OCI-LY7 (cell line): Measurements from ENCODE around the gene NUDT13. TPM values are rescaled to one million over a fixed set of nuclear protein-coding genes. Genes with fewer than 3 reads are reported as not detected.

ENCODE experiments used
- BruUV-seq: library from RNA; stranded (reverse); fragments of 400-500 nt; replicated peaks from 2 replicates; lab custom pipeline; 2021; lab: Mats Ljungman, UMichigan
- CTCF ChIA-PET: fragments of 300-600 bp; sonication (Branson Sonifier 250); formaldehyde crosslinking; loops from one replicate; lab custom pipeline; 2022; ENCODE audit warnings: antibody characterized with exemption; ENCODE audit not compliant: unreplicated experiment; lab: Charles Lee
- POLR2A ChIA-PET: fragments of 300-600 bp; sonication (Branson Sonifier 250); formaldehyde crosslinking; loops from one replicate; lab custom pipeline; 2022; ENCODE audit warnings: antibody characterized with exemption; lab: Charles Lee
- DNase-seq: peaks from one replicate; pipeline ENCODE4 v3.0.0-alpha.2; 2015; ENCODE audit warnings: low spot score
- H2AFZ ChIP-seq: fragments of 200-600 bp; sonication (generic), shearing (Covaris generic); 2 replicates; pipeline ENCODE4 v1.6.1; 2014; ENCODE audit warnings: mild to moderate bottlenecking, antibody characterized with exemption, low read length, moderate library complexity
- H3K27ac ChIP-seq: fragments of 200-600 bp; sonication (generic); 2 replicates; pipeline ENCODE4 v1.5.1; 2014; ENCODE audit warnings: mixed run types, low read depth, mild to moderate bottlenecking, moderate library complexity, low read length, inconsistent platforms; ENCODE audit not compliant: poor library complexity, severe bottlenecking
- H3K36me3 ChIP-seq: fragments of 200-600 bp; sonication (generic); 2 replicates; pipeline ENCODE4 v1.6.1; 2014; ENCODE audit warnings: mild to moderate bottlenecking, antibody characterized with exemption, low read length, moderate library complexity, mixed read lengths; ENCODE audit not compliant: insufficient read depth
- H3K4me1 ChIP-seq: fragments of 200-600 bp; sonication (generic); 2 replicates; pipeline ENCODE4 v1.5.1; 2014; ENCODE audit warnings: mild to moderate bottlenecking, low read length; ENCODE audit not compliant: insufficient read depth, poor library complexity, severe bottlenecking
- H3K4me2 ChIP-seq: fragments of 200-600 bp; sonication (generic); 2 replicates; pipeline ENCODE4 v1.6.1; 2014; ENCODE audit warnings: mild to moderate bottlenecking, low read length
- H3K4me3 ChIP-seq: fragments of 200-600 bp; sonication (generic); 2 replicates; pipeline ENCODE4 v1.5.1; 2014; ENCODE audit warnings: mild to moderate bottlenecking, low read depth, low read length; ENCODE audit not compliant: poor library complexity, severe bottlenecking
- H3K79me2 ChIP-seq: fragments of 200-600 bp; sonication (generic); 2 replicates; pipeline ENCODE4 v1.6.1; 2016; ENCODE audit warnings: low read depth, mild to moderate bottlenecking, low read length, moderate library complexity, mixed read lengths; ENCODE audit not compliant: insufficient read depth
- H3K9me2 ChIP-seq: fragments of 200-600 bp; sonication (generic); 2 replicates; pipeline ENCODE4 v1.6.1; 2016; ENCODE audit warnings: mild to moderate bottlenecking, low read length, mixed read lengths; ENCODE audit not compliant: insufficient read depth
- H3K9me3 ChIP-seq: fragments of 200-600 bp; sonication (generic); 2 replicates; pipeline ENCODE4 v1.6.1; 2014; ENCODE audit warnings: mild to moderate bottlenecking, mixed run types, low read length, mixed read lengths
- H4K20me1 ChIP-seq: fragments of 200-600 bp; sonication (generic); 2 replicates; pipeline ENCODE4 v1.6.1; 2014; ENCODE audit warnings: mild to moderate bottlenecking, antibody characterized with exemption, low read length, moderate library complexity, mixed read lengths; ENCODE audit not compliant: insufficient read depth
- EZH2phosphoT487 ChIP-seq: fragments of 200-600 bp; sonication (generic); IDR thresholded peaks from 2 replicates; pipeline ENCODE4 v1.6.1; 2018; ENCODE audit warnings: low read depth, borderline replicate concordance, mild to moderate bottlenecking, mixed run types, antibody characterized with exemption, low read length, moderate library complexity, mixed read lengths
- intact Hi-C: fragments of 100-400 bp; cut with micrococcal nuclease; formaldehyde crosslinking; loops from one replicate; pipeline ENCODE4 v1.10.0; 2022; ENCODE audit not compliant: unreplicated experiment
- total RNA-seq, 2 experiments: library from RNA; depleted of rRNA in 1 of 2; stranded (reverse); fragments of >200 nt in 1 of 2; shearing (Covaris generic) in 1 of 2; gene quantifications; 2 replicates each; pipeline ENCODE4 v1.2.3, GENCODE V29; 2014 to 2022
- TF ChIP-seq, protein P1 (sequence below): fragments of 200-600 bp; sonication (generic); conservative IDR thresholded peaks from 2 replicates; pipeline ENCODE4 v1.5.1; 2014; ENCODE audit warnings: mild to moderate bottlenecking, antibody characterized with exemption, low read length, moderate library complexity, mixed read lengths

NUDT13 gene
- total RNA-seq, 2 experiments from 2014 or later = not detected

DNA sequence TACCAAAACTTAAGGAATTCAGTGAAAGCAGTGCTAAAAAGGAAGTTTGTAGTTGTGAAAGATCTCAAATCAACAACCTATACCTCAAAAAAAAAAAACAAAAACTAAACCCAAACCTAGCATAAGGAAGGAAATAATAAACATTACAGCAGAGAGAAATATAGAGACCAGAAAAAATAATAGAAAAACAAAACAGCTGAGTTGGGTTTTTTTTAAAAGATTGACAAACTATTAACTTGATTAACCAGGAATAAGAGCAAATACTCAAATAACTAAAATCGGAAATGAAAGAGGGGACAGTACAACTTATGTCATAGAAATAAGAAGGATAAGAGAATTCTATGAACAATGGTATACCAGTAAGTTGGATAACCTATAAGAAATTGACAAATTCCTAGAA is 50.8 kb downstream of the NUDT13 start:
- POLR2A ChIA-PET = interaction anchor here (1.4 kb wide), 1 partner anchor 65 kb away, joined by 4 read pairs; no protein-coding TSS in a partner anchor
- peaks cover 73% of the 10 kb centered on the region for H3K36me3 ChIP-seq
- CTCF ChIA-PET = no interaction called here
- no peak overlapping the region for H3K4me2 ChIP-seq
- 0 out of 2 replicates have a peak, but pooled peaks cover 6% of the 10 kb centered on the region for H3K9me3 ChIP-seq
- TF ChIP-seq, protein P1, sequence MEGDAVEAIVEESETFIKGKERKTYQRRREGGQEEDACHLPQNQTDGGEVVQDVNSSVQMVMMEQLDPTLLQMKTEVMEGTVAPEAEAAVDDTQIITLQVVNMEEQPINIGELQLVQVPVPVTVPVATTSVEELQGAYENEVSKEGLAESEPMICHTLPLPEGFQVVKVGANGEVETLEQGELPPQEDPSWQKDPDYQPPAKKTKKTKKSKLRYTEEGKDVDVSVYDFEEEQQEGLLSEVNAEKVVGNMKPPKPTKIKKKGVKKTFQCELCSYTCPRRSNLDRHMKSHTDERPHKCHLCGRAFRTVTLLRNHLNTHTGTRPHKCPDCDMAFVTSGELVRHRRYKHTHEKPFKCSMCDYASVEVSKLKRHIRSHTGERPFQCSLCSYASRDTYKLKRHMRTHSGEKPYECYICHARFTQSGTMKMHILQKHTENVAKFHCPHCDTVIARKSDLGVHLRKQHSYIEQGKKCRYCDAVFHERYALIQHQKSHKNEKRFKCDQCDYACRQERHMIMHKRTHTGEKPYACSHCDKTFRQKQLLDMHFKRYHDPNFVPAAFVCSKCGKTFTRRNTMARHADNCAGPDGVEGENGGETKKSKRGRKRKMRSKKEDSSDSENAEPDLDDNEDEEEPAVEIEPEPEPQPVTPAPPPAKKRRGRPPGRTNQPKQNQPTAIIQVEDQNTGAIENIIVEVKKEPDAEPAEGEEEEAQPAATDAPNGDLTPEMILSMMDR = no peak
- no peak for TF ChIP-seq EZH2phosphoT487
- no peak overlapping the region for H3K27ac ChIP-seq
- no peaks in the 10 kb centered on the region for H4K20me1 ChIP-seq
- intact Hi-C loops = no loop called here
- no TSS peak for BruUV-seq
- no peak overlapping the region for H3K4me3 ChIP-seq
- H3K79me2 ChIP-seq = peaks cover 67% of the 10 kb centered on the region
- DNase-seq = no peak
- H3K9me2 ChIP-seq = no peaks in the 10 kb centered on the region
- no peak overlapping the region for H2AFZ ChIP-seq
- H3K4me1 ChIP-seq = no peaks in the 10 kb centered on the region

DNA sequence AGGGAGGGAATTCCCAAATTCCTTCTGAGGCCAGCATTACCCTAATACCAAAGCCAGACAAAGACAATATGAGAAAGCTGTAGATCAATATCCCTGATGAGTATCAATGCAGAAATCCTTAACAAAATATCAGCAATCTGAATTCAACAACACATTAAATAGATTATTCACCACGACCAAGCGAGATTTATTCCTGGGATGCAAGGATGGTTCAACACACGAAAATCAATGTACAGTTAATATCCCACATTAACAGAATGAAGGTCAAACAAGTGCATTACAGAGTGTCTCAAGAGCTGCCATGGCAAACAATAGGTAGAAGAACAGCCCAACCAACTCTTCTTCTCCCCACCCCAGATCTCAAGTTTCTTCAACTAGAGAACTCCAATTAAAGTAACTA is 51.4 kb downstream of the NUDT13 start:
- CTCF ChIA-PET = no interaction called here

DNA sequence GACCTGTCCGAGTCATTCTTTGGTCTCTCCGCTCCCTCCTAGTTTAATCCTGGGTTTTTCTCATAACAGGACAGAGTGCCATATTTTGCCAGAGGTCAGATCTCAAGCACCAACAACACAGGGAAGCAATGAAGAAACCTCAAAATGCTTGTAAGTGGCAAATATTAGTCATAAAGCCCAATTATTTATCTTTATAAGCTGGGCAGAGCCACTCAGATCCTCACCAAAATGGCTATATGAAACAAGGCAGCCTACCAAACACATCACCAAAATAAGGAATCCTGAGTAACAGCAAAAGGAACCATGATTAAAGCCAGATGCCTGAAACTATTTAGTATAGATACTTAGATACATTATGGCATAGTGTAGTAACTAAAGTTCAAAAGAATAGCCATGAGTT is 52.8 kb downstream of the NUDT13 start:
- Histone ChIP-seq H3K4me3 (no peak overlapping the region), H4K20me1 (no peaks in the 10 kb centered on the region), H3K9me3 (peaks cover 6% of the 10 kb centered on the region; the same call in 1 of the 2 replicates), H3K79me2 (peaks cover 83% of the 10 kb centered on the region), H3K27ac (no peak overlapping the region), H3K36me3 (peaks cover 63% of the 10 kb centered on the region), H2AFZ (no peak overlapping the region), H3K4me1 (no peaks in the 10 kb centered on the region), H3K4me2 (no peak overlapping the region), H3K9me2 (no peaks in the 10 kb centered on the region)
- intact Hi-C loops = no loop called here
- POLR2A ChIA-PET = interaction anchor here (1.1 kb wide), 1 partner anchor 187 kb away, joined by 3 read pairs; no protein-coding TSS in a partner anchor
- TF ChIP-seq, protein P1 = no peak
- TF ChIP-seq EZH2phosphoT487 = no peak
- no TSS peak for BruUV-seq
- CTCF ChIA-PET = no interaction called here
- DNase-seq = no peak

More for the DNA sequence above, 51.4 kb downstream of the NUDT13 start:
- Histone ChIP-seq H3K27ac (no peak overlapping the region), H3K9me3 (peaks cover 6% of the 10 kb centered on the region; the same call in 1 of the 2 replicates), H3K4me3 (no peak overlapping the region), H3K9me2 (no peaks in the 10 kb centered on the region), H3K4me2 (no peak overlapping the region), H3K36me3 (peaks cover 68% of the 10 kb centered on the region), H3K4me1 (no peaks in the 10 kb centered on the region), H3K79me2 (peaks cover 73% of the 10 kb centered on the region), H4K20me1 (no peaks in the 10 kb centered on the region), H2AFZ (no peak overlapping the region)
- TF ChIP-seq, protein P1 = no peak
- TF ChIP-seq EZH2phosphoT487 = no peak
- intact Hi-C loops = no loop called here
- no peak for DNase-seq
- no TSS peak for BruUV-seq
- POLR2A ChIA-PET = interaction anchor here (1.4 kb wide), 1 partner anchor 66 kb away, joined by 4 read pairs; no protein-coding TSS in a partner anchor
